Lung (tissue), 12 donors: ENCODE data around the gene RREB1. TPM values are rescaled to one million over a fixed set of nuclear protein-coding genes. Genes with fewer than 3 reads are reported as not detected.
"Not testable (repeated sequence)": the region's sequence is repeated elsewhere in the genome, so short reads cannot be mapped to it uniquely, and the experiment has no call there.

ENCODE experiments used
- ATAC-seq: fragments of 200-7000 bp; cut with Tn5 transposase; one replicate; pipeline ENCODE4 v1.9.1; 2020; ENCODE audit warnings: moderate number of reproducible peaks; ENCODE audit not compliant: insufficient read depth, low FRiP score
- DNase-seq, 3 donors: peaks; one replicate each; pipeline ENCODE4 v3.0.0-alpha.2; 2013 to 2017
- H3K27ac ChIP-seq, 2 donors: one replicate each; pipeline ENCODE4 v1.5.1; 2013; ENCODE audit warnings: mild to moderate bottlenecking in 2 of 2, moderate library complexity in 2 of 2, control low read depth in 1 of 2, inconsistent platforms in 1 of 2, low read depth in 1 of 2, low read length in 1 of 2
- H3K27me3 ChIP-seq, 3 donors: one replicate each; pipeline ENCODE4 v1.5.1; 2013; ENCODE audit warnings: low read length in 2 of 3; ENCODE audit not compliant: control insufficient read depth in 3 of 3, insufficient read depth in 3 of 3
- H3K36me3 ChIP-seq, 4 donors: one replicate each; pipeline ENCODE4 v1.5.1; 2013; ENCODE audit warnings: low read length in 4 of 4, mild to moderate bottlenecking in 1 of 4, moderate library complexity in 1 of 4; ENCODE audit not compliant: control insufficient read depth in 4 of 4, insufficient read depth in 4 of 4
- H3K4me1 ChIP-seq, 5 donors: one replicate each; pipeline ENCODE4 v1.5.1; 2013; ENCODE audit warnings: low read length in 5 of 5, mild to moderate bottlenecking in 2 of 5, moderate library complexity in 1 of 5; ENCODE audit not compliant: control insufficient read depth in 5 of 5, insufficient read depth in 5 of 5
- H3K4me3 ChIP-seq: one replicate; pipeline ENCODE4 v1.5.1; 2013; ENCODE audit warnings: mild to moderate bottlenecking, control low read depth, moderate library complexity
- H3K9ac ChIP-seq, 2 donors: one replicate each; pipeline ENCODE4 v1.5.1; 2013; ENCODE audit warnings: low read length in 2 of 2, control low read depth in 1 of 2; ENCODE audit not compliant: insufficient read depth in 1 of 2
- H3K9me3 ChIP-seq, 4 donors: one replicate each; pipeline ENCODE4 v1.5.1; 2013; ENCODE audit warnings: low read length in 3 of 4, mild to moderate bottlenecking in 1 of 4, moderate library complexity in 1 of 4; ENCODE audit not compliant: control insufficient read depth in 4 of 4, insufficient read depth in 3 of 4
- CTCF ChIP-seq: IDR thresholded peaks from 2 replicates; pipeline ENCODE4 v1.5.1; 2012; ENCODE audit warnings: mild to moderate bottlenecking; ENCODE audit errors: control extremely low read depth, extremely low read depth
- WGBS, 2 donors: extraction: QIAGEN DNeasy Blood & Tissue Kit; methylation state at CpG; one replicate each; pipeline ENCODE4 v1.1.7; 2013; 5-methylcytosine and 5-hydroxymethylcytosine counted together
- polyA plus RNA-seq, 2 donors: library from polyadenylated mRNA; stranded (reverse); fragments of 200-250 nt; gene quantifications; one replicate each; pipeline ENCODE4 v1.2.1, GENCODE V29; 2013
- total RNA-seq, 2 donors: library from RNA; depleted of rRNA in 1 of 2; stranded (reverse); fragments of >200 nt in 1 of 2; gene quantifications; one replicate each; pipeline ENCODE4 v1.2.1, GENCODE V29; 2014 to 2021
- donor health status: control.
- donor health status: control.
- donor health status: Bipolar disorder and iron deficiency.
- donor health status: healthy.
- donor health status: DM: yes; HTN: yes; CAD: no.

The RREB1 gene
- total and polyA plus RNA-seq, 4 donors = 8.9 to 54.7 (median 31.1) TPM

- Histone ChIP-seq H3K4me1 (peaks cover 3 to 37% (median 17%) of the 10 kb centered on the region in 5 donors), H3K36me3 (peaks cover 0 to 1% (median 0%) of the 10 kb centered on the region in 4 donors), H3K4me3 (no peak overlapping the region), H3K9me3 (no peaks in the 10 kb centered on the region), H3K27me3 (no peaks in the 10 kb centered on the region), H3K27ac (peak overlapping the region; percentile 17 to 50), H3K9ac (no peak overlapping the region)
- WGBS, 2 donors = 39 to 45% methylated on average over 7 of the region's 7 CpGs
- DNase-seq = no peak
- ATAC-seq = no peak
- no peak for TF ChIP-seq CTCF
Measured at GRCh38 chr6:7155871-7156579, 48.3 kb downstream of the RREB1 start.

- ATAC-seq (peak; percentile 43), DNase-seq (peak in 2 of 3 donors; percentile 44 to 51)
- no peaks in the 10 kb centered on the region for H3K27me3 ChIP-seq
- H3K27ac ChIP-seq = peak overlapping the region; percentile 17 to 61
- peaks cover 0 to 1% (median 0%) of the 10 kb centered on the region in 4 donors for H3K36me3 ChIP-seq
- H3K9ac ChIP-seq = no peak overlapping the region
- peaks cover 0 to 41% (median 13%) of the 10 kb centered on the region in 5 donors for H3K4me1 ChIP-seq
- TF ChIP-seq CTCF = no peak
- H3K9me3 ChIP-seq = no peaks in the 10 kb centered on the region
- 49 to 70% methylated on average over 11 of the region's 11 CpGs for WGBS, 2 donors
- H3K4me3 ChIP-seq = no peak overlapping the region
Measured at GRCh38 chr6:7156643-7157278, 49.0 kb downstream of the RREB1 start.

GRCh38 chr6:7157307-7157706, 49.5 kb downstream of the RREB1 start:
- not testable (repeated sequence) for H3K9ac ChIP-seq, H3K36me3 ChIP-seq, H3K9me3 ChIP-seq, ATAC-seq, DNase-seq, H3K27me3 ChIP-seq, H3K4me3 ChIP-seq
- 91% methylated on average over 7 of the region's 7 CpGs for WGBS, 2 donors
- Histone ChIP-seq H3K4me1 (peaks cover 0 to 42% (median 13%) of the 10 kb centered on the region in 5 donors), H3K27ac (peak overlapping the region in 1 of 2 donors; percentile 61)

- Histone ChIP-seq H3K36me3 (peaks cover 0 to 1% (median 0%) of the 10 kb centered on the region in 4 donors), H3K9me3 (no peaks in the 10 kb centered on the region), H3K27ac (peak overlapping the region in 1 of 2 donors; percentile 61), H3K4me1 (peaks cover 0 to 38% (median 12%) of the 10 kb centered on the region in 5 donors), H3K4me3 (no peak overlapping the region), H3K27me3 (no peaks in the 10 kb centered on the region), H3K9ac (no peak overlapping the region)
- TF ChIP-seq CTCF = no peak
- 76 to 78% methylated on average over 6 of the region's 6 CpGs for WGBS, 2 donors
- ATAC-seq (no peak), DNase-seq (no peak)
Measured at GRCh38 chr6:7157752-7158616, 50.2 kb downstream of the RREB1 start.
